K562 (cell line): ENCODE data around the gene RAB24. TPM values are rescaled to one million over a fixed set of nuclear protein-coding genes. Genes with fewer than 3 reads are reported as not detected.

Experiments used
- ATAC-seq: fragments of 200-7000 bp; cut with Tn5 transposase; 3 replicates; pipeline ENCODE4 v1.9.1; 2020; ENCODE audit warnings: moderate library complexity
- BruUV-seq: library from RNA; stranded (reverse); fragments of 400-500 nt; replicated peaks from 2 replicates; lab custom pipeline; 2021; lab: Mats Ljungman, UMichigan
- CTCF ChIA-PET: fragments of 300-600 bp; formaldehyde crosslinking; extraction: SDS; loops from one replicate; lab custom pipeline; 2021; ENCODE audit warnings: low intra/inter-chr PET ratio; lab: Yijun Ruan, JAX
- POLR2A ChIA-PET: fragments of 300-600, 350-650 bp; sonication (Branson Sonifier 250); formaldehyde crosslinking; extraction: SDS; loops from one replicate; lab custom pipeline; 2021; ENCODE audit warnings: antibody characterized with exemption, inconsistent platforms; lab: Yijun Ruan, JAX
- DNase-seq, 4 experiments: peaks; one replicate each; pipeline versions ENCODE4 v3.0.0 to v3.0.0-alpha.2; 2011 to 2018; ENCODE audit warnings: low spot score in 3 of 4, mixed read lengths in 3 of 4; ENCODE audit errors: extremely low read depth in 1 of 4
- FAIRE-seq: peaks from 2 replicates; lab custom pipeline; 2011; peaks lifted over from hg19 to GRCh38; lab: Jason Lieb, UNC
- H2AFZ ChIP-seq: 2 replicates; pipeline ENCODE4 v1.6.0; 2011; ENCODE audit warnings: low read depth, low read length, control low read depth, inconsistent platforms
- H3K27ac ChIP-seq: fragments of 200-600 bp; 3 replicates; pipeline ENCODE4 v1.8.0; 2011; ENCODE audit warnings: low read depth, mild to moderate bottlenecking, control low read depth, inconsistent platforms, low read length, moderate library complexity, mixed read lengths; ENCODE audit errors: extremely low read depth
- H3K27me3 ChIP-seq, 2 experiments: fragments of 300-600 bp in 1 of 2; 2 replicates in 1 of 2; 3 replicates in 1 of 2; pipeline versions ENCODE4 v1.6.0 to v1.8.0; 2011; ENCODE audit warnings: inconsistent platforms in 2 of 2, low read length in 2 of 2, mild to moderate bottlenecking in 1 of 2, mixed read lengths in 1 of 2, moderate library complexity in 1 of 2; ENCODE audit not compliant: control insufficient read depth in 2 of 2, insufficient read depth in 2 of 2
- H3K36me3 ChIP-seq: fragments of 300-600 bp; 3 replicates; pipeline ENCODE4 v1.8.0; 2011; ENCODE audit warnings: mild to moderate bottlenecking, low read length, inconsistent platforms; ENCODE audit not compliant: control insufficient read depth, insufficient read depth
- H3K4me1 ChIP-seq, 2 experiments: fragments of 200-600 bp in 1 of 2; replicated peaks in 1 of 2; 2 replicates in 1 of 2; 3 replicates in 1 of 2; pipeline versions ENCODE4 v1.5.1 to v1.8.0; 2011; ENCODE audit warnings: inconsistent platforms in 2 of 2, low read length in 2 of 2, mild to moderate bottlenecking in 1 of 2, mixed read lengths in 1 of 2, moderate library complexity in 1 of 2; ENCODE audit not compliant: control insufficient read depth in 2 of 2, insufficient read depth in 2 of 2
- H3K4me2 ChIP-seq: 2 replicates; pipeline ENCODE4 v1.6.1; 2011; ENCODE audit warnings: low read length, control low read depth, inconsistent platforms, mixed read lengths; ENCODE audit not compliant: insufficient read depth
- H3K4me3 ChIP-seq: fragments of 200-600 bp; sonication (generic), shearing (Covaris generic); 2 replicates; pipeline ENCODE4 v1.5.1; 2016; ENCODE audit warnings: control low read depth, inconsistent platforms
- H3K79me2 ChIP-seq: fragments of 200-600 bp; 3 replicates; pipeline ENCODE4 v1.8.0; 2011; ENCODE audit warnings: low read length, inconsistent platforms; ENCODE audit not compliant: control insufficient read depth, insufficient read depth
- H3K9ac ChIP-seq, 2 experiments: 2 replicates each; pipeline versions ENCODE4 v1.6.0 to v1.6.1; 2011; ENCODE audit warnings: low read depth in 2 of 2, low read length in 2 of 2, control low read depth in 1 of 2, inconsistent platforms in 1 of 2, mild to moderate bottlenecking in 1 of 2, mixed read lengths in 1 of 2; ENCODE audit not compliant: insufficient read depth in 1 of 2
- H3K9me1 ChIP-seq: one replicate; pipeline ENCODE4 v1.6.0; 2011; ENCODE audit warnings: inconsistent platforms, mild to moderate bottlenecking, low read length, moderate library complexity; ENCODE audit not compliant: control insufficient read depth, insufficient read depth
- H3K9me3 ChIP-seq: replicated peaks from 2 replicates; pipeline ENCODE4 v1.5.1; 2011; ENCODE audit warnings: low read depth, low read length, inconsistent platforms; ENCODE audit not compliant: control insufficient read depth, insufficient read depth
- H4K20me1 ChIP-seq: replicated peaks from 2 replicates; pipeline ENCODE4 v1.6.1; 2011; ENCODE audit warnings: low read length, inconsistent platforms, mixed read lengths; ENCODE audit not compliant: control insufficient read depth, insufficient read depth
- CEBPZ ChIP-seq: fragments of 150-350 bp; IDR thresholded peaks from 2 replicates; pipeline ENCODE4 v1.6.1; 2014; ENCODE audit warnings: low read depth, mild to moderate bottlenecking, low read length, borderline replicate concordance
- CREBBP ChIP-seq: IDR thresholded peaks from one replicate; pipeline ENCODE4 v1.6.1; 2012; ENCODE audit warnings: low read depth, mild to moderate bottlenecking, control low read depth, inconsistent platforms, low read length
- NCOA4 ChIP-seq: fragments of 450-650 bp; IDR thresholded peaks from 2 replicates; pipeline ENCODE4 v1.6.1; 2018; ENCODE audit warnings: mild to moderate bottlenecking; ENCODE audit not compliant: partially characterized antibody
- NR2C1 ChIP-seq, 2 experiments: fragments of 450-650 bp; IDR thresholded peaks; 2 replicates each; pipeline ENCODE4 v1.6.1; 2017; ENCODE audit warnings: mild to moderate bottlenecking in 2 of 2, antibody characterized with exemption in 1 of 2, inconsistent platforms in 1 of 2, missing compliant biosample characterization in 1 of 2, missing genetic modification characterization in 1 of 2
- SETDB1 ChIP-seq: IDR thresholded peaks from one replicate; pipeline ENCODE4 v1.6.1; 2012; ENCODE audit warnings: low read length, control low read depth, inconsistent platforms
- WGBS: fragments of 100-300 bp; shearing (Covaris generic); methylation state at CpG from one replicate; pipeline ENCODE4 v1.1.6; 2016; ENCODE audit warnings: low coverage, mixed read lengths; ENCODE audit not compliant: insufficient coverage; ENCODE audit errors: missing lambda C conversion rate; 5-methylcytosine and 5-hydroxymethylcytosine counted together
- in situ Hi-C: fragments of 300-500 bp; cut with MboI; formaldehyde crosslinking; loops from 4 replicates; pipeline ENCODE4 v1.15.0; 2018; ENCODE audit warnings: inconsistent platforms, mixed read lengths
- intact Hi-C: fragments of 100-400 bp; cut with micrococcal nuclease; formaldehyde crosslinking; loops from 2 replicates; pipeline ENCODE4 v1.14.2; 2022
- polyA plus RNA-seq, 8 experiments: library from polyadenylated mRNA; depleted of rRNA in 4 of 8; stranded (reverse) in 5 of 8; unstranded in 3 of 8; fragments of >200 nt; fragmentation: Nextera tagmentation in 2 of 8; fragmentation: Illumina TruSeq in 1 of 8; extraction: Ambion mirVana in 2 of 8; extraction: Trizol in 1 of 8; gene quantifications; 2 replicates each; pipeline versions ENCODE4 v1.2.1 to v1.2.3, GENCODE V29; 2011 to 2014; ENCODE audit warnings: inconsistent platforms in 1 of 8, missing spikeins in 1 of 8
- total RNA-seq, 7 experiments: library from RNA; depleted of rRNA in 6 of 7; stranded (reverse); fragments of >200 nt in 6 of 7; fragmentation: Illumina TruSeq in 2 of 7; extraction: Trizol in 2 of 7; gene quantifications; 2 replicates each; pipeline versions ENCODE4 v1.2.1 to v1.2.3, GENCODE V29; 2011 to 2021; ENCODE audit warnings: low replicate concordance in 1 of 7
- TF ChIP-seq, protein P1 (sequence below): fragments of 450-650 bp; formaldehyde crosslinking; IDR thresholded peaks from 2 replicates; pipeline ENCODE4 v1.4.0; 2022; ENCODE audit warnings: missing genetic modification characterization
- TF ChIP-seq, protein P2 (sequence below), 2 experiments: fragments of 450-650 bp in 1 of 2; sonication (generic) in 1 of 2; formaldehyde crosslinking; conservative IDR thresholded peaks; 2 replicates each; pipeline versions ENCODE4 v1.4.0 to v1.8.1; 2020 to 2022; ENCODE audit warnings: mild to moderate bottlenecking in 1 of 2, missing genetic modification reagents in 1 of 2
- TF ChIP-seq, protein P3 (sequence below): fragments of 250-450 bp; sonication (Bioruptor Pico); IDR thresholded peaks from 2 replicates; pipeline ENCODE4 v1.4.0; 2020; ENCODE audit warnings: mild to moderate bottlenecking, moderate library complexity
- TF ChIP-seq, protein P4 (sequence below), 2 experiments: fragments of 250-450 bp in 1 of 2; fragments of 450-650 bp in 1 of 2; sonication (Bioruptor Pico) in 1 of 2; IDR thresholded peaks; 2 replicates each; pipeline versions ENCODE4 v1.6.1 to v1.8.0; 2016 to 2021; ENCODE audit warnings: mild to moderate bottlenecking in 2 of 2, moderate library complexity in 2 of 2, missing compliant biosample characterization in 1 of 2, missing genetic modification characterization in 1 of 2

Gene RAB24
- total and polyA plus RNA-seq, 9 of the 15 experiments (the other 6 are each of a cell fraction or from before 2014, with no cell fraction given): 13.9 to 107 (median 34.8) TPM

DNA sequence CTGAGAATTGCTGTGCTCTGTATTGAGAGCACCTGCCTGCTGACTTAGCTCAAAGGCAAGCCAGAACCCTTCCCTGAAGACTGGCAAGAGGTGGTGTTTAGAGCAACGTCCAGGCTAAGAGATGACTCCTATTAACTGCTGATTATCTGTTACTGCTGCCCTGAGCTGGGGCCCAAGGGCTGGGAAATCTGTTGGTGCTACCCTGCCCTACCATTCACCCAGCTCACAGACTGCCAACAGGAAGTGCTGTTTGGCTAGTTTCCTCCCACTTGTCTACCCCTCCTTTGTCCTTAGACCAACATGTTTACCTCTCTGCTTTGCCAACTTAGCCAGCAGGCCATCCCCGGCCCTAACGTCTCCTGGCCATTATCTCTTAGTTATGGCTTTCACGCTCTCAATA lies 6.9 kb downstream of the RAB24 start:
- no peak overlapping the region for H3K4me3 ChIP-seq
- no peaks in the 10 kb centered on the region for H3K9me1 ChIP-seq
- H3K27me3 ChIP-seq: no peaks in the 10 kb centered on the region
- FAIRE-seq (no peak), DNase-seq (no peak), ATAC-seq (no peak)
- peaks cover 79% of the 10 kb centered on the region for H3K36me3 ChIP-seq
- no peak overlapping the region for H3K4me2 ChIP-seq
- in situ Hi-C loops: no loop called here
- 76% methylated on average over 4 of the region's 4 CpGs for WGBS
- CTCF ChIA-PET: no interaction called here
- H4K20me1 ChIP-seq: peaks cover 3% of the 10 kb centered on the region; the same call in 1 of the 2 replicates
- no TSS peak for BruUV-seq
- intact Hi-C loops: no loop called here
- peaks cover 2% of the 10 kb centered on the region; the same call in 1 of the 3 replicates for H3K79me2 ChIP-seq
- no peak overlapping the region; the same call in 2 of the 3 replicates for H3K27ac ChIP-seq
- H3K4me1 ChIP-seq: peaks cover 3 to 15% of the 10 kb centered on the region in 2 experiments; a peak in 4 of 5 replicates
- H2AFZ ChIP-seq: no peak overlapping the region
- POLR2A ChIA-PET: interaction anchor here (0.6 to 1.8 kb wide), 6 partner anchors 9 to 185 kb away, joined by 3 to 6 read pairs (median 4); no protein-coding TSS in a partner anchor
- H3K9me3 ChIP-seq: no peaks in the 10 kb centered on the region
- no peak overlapping the region for H3K9ac ChIP-seq
- TF ChIP-seq, protein P1, sequence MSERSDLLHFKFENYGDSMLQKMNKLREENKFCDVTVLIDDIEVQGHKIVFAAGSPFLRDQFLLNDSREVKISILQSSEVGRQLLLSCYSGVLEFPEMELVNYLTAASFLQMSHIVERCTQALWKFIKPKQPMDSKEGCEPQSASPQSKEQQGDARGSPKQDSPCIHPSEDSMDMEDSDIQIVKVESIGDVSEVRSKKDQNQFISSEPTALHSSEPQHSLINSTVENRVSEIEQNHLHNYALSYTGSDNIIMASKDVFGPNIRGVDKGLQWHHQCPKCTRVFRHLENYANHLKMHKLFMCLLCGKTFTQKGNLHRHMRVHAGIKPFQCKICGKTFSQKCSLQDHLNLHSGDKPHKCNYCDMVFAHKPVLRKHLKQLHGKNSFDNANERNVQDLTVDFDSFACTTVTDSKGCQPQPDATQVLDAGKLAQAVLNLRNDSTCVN (CRISPR knock-in tag): no peak
- TF ChIP-seq, protein P2, sequence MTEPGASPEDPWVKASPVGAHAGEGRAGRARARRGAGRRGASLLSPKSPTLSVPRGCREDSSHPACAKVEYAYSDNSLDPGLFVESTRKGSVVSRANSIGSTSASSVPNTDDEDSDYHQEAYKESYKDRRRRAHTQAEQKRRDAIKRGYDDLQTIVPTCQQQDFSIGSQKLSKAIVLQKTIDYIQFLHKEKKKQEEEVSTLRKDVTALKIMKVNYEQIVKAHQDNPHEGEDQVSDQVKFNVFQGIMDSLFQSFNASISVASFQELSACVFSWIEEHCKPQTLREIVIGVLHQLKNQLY (CRISPR knock-in tag; conservative IDR thresholded peaks at IDR 0.05): no peak
- no peak for TF ChIP-seq NR2C1 (IDR thresholded peaks at IDR 0.05)
- no peak for TF ChIP-seq NR2C1 (tag; IDR thresholded peaks at IDR 0.05)
- TF ChIP-seq, protein P3, sequence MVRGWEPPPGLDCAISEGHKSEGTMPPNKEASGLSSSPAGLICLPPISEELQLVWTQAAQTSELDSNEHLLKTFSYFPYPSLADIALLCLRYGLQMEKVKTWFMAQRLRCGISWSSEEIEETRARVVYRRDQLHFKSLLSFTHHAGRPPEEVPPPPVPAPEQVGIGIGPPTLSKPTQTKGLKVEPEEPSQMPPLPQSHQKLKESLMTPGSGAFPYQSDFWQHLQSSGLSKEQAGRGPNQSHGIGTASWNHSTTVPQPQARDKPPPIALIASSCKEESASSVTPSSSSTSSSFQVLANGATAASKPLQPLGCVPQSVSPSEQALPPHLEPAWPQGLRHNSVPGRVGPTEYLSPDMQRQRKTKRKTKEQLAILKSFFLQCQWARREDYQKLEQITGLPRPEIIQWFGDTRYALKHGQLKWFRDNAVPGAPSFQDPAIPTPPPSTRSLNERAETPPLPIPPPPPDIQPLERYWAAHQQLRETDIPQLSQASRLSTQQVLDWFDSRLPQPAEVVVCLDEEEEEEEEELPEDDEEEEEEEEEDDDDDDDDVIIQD (CRISPR knock-in tag): no peak
- TF ChIP-seq SETDB1: no peak
- TF ChIP-seq CREBBP: no peak
- TF ChIP-seq CEBPZ: no peak
- TF ChIP-seq NCOA4: no peak
- TF ChIP-seq, protein P4, sequence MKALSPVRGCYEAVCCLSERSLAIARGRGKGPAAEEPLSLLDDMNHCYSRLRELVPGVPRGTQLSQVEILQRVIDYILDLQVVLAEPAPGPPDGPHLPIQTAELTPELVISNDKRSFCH (CRISPR knock-in tag; IDR thresholded peaks at IDR 0.05): no peak
- TF ChIP-seq, protein P4 (tag; IDR thresholded peaks at IDR 0.05): no peak
